Activated CD8-positive, alpha-beta memory T cell treated with anti-CD3 and anti-CD28 coated beads for 1 hour (primary cell): ENCODE data around the gene ADD2.

Experiments used
- DNase-seq, 2 donors: peaks; one replicate each; pipeline ENCODE4 v3.0.0-alpha.2; 2020; ENCODE audit warnings: low read depth in 1 of 2; ENCODE audit errors: extremely low read depth in 1 of 2

Gene ADD2

GRCh38 chr2:70705160-70705850, 62.7 kb downstream of the ADD2 start:
- DNase-seq: no peak

DNA sequence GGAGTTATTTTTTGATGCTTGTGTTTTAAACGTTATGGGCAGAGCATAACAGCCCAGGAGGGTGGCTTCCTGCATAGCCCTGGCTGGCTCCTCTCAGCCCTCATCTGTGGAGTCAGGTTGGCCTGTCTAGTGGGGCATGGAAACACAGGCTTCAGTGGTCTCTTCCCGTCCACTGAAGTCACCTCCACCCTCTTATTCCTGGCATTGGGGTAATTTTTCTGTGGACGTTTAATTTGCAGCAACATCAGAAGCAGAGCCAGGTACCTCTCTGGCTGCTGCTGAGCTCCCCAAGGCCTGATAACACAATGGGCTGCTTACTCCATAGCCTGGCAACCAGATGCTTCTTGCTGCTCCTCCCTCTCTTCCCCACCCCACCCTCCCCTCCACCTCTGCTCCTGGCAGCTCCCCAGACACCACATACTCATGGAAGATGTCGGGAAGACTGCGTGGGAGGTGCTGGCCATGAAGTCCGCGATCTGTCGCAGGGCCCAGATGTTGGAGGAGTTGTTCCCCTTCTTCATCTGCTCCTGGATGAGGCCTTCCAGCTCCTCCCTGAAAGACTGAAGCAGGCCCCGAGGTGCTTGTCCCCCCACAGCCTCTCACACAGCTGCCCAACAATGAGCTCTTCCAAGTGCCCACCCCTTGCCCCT, 64.0 kb downstream of the ADD2 start:
- no peak for DNase-seq

- DNase-seq: no peak
These were observed 65.1 kb downstream of the ADD2 start for GRCh38 chr2:70702711-70703395.

- DNase-seq: no peak
These were observed 69.2 kb downstream of the ADD2 start for GRCh38 chr2:70698847-70699246.

DNA sequence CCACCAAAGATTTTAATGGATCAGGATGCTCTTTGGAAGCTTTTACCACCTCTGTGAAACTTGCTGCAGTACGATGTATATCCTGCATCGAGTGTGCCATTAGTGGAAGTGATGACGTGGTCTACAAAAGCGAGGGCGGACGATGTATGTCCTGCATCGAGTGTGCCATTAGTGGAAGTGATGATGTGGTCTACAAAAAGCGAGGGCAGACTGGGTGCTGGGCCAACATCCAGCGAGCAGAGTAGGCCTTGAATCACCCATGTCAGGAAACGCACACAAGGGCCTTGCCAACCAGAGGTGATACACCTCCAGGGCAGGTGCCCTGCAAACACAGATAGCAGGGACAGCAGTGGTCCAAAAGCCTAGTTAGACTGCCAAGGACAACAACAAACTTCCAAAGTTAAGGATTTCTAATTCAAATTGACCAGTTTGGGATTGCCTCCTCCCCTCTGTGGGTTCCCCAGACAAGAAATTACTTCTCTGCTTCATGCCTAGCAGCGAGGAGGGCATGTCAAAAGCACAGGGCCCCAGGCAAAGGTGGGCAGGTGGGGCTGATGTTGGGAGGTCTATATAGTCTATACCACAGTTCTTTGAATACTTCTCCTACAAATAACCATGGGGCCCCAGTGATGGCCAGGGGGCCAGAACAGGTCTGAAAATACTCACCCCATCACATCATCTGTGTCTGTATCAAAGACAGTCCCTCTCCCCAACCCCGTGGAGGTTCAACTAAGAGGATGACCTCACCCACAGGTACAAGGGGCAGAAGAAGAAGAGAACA, 70.2 kb downstream of the ADD2 start:
- DNase-seq: no peak

- DNase-seq: no peak
These were observed 71.9 kb downstream of the ADD2 start for GRCh38 chr2:70696142-70696541.

DNA sequence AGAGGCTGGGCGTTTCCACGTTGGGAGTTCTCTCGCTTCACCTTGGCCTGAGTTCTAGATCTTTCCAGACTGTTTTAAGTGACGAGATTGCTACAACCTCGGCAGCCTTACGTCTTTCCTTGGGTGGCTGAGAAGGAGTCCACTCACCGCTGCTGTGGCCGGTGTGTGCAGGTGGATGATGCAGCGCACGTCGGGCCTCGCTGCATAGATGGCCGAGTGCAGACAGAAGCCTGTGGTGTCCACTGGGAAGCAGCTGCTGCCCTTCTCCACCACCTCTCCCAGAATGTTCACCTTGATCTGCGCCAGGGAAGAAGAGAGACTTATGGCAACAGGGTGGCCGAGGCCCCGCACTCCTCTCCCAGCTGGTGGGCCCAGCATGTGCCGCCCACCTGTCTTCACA, 75.7 kb downstream of the ADD2 start:
- no peak for DNase-seq

DNA sequence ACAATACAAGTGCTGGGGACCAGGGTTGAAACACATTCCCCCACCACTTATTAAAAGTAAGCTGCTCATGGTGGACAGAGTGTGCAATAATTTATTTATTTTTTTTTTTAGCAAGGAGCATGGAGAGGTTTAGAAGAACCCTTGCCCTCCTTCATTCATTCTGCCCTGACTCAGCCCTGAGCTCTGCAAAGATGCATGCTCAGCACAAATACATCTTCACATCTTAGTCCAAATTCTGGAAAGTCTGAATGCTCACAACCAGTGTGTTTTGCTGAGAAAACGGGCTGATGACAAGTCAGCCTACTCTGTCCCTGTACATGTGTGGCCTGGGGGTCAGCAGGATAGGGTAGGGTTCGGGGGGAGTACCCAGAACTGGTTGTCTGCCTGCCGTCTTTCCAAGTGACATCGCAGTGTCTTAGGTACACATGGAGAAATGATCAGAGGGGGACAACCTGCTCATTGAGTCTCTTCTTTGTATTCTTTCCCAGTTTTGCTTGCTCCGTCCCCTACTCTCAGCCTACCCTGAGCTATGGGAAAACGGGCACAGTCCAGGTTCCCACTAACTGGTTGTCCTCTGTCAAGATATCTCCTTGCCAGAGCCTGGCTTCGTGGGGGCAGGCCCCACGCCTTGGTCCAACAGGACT, 76.4 kb downstream of the ADD2 start:
- no peak for DNase-seq

- DNase-seq: no peak
These were observed 77.2 kb downstream of the ADD2 start for GRCh38 chr2:70690846-70691245.

GRCh38 chr2:70688427-70688826, 79.6 kb downstream of the ADD2 start:
- DNase-seq: no peak

- DNase-seq: no peak
These were observed 80.6 kb downstream of the ADD2 start for GRCh38 chr2:70687461-70687795.

GRCh38 chr2:70686577-70687460, 81.2 kb downstream of the ADD2 start:
- DNase-seq: no peak

- DNase-seq: no peak
These were observed 82.2 kb downstream of the ADD2 start for GRCh38 chr2:70685771-70686171.

- no peak for DNase-seq
These were observed 83.0 kb downstream of the ADD2 start for GRCh38 chr2:70684846-70685622.

DNA sequence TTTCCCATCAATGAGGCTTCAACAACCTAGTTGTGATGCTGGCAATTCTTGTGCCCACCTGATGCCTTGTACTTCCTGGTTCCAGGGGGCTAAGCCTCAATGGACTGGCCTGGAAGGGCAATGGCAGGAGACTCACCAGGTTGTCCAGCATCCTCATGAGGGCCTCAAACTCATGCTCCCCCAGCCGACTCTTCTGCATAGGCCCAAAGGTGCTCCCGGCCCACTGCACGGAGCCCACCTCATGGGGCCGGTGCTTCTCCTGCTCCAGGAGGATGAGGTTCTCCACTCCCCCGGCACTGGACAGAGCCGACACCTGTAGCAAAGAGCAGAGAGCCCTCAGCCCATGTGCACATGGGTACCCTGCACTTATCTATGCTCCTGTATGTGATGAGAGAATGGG, 84.5 kb downstream of the ADD2 start:
- DNase-seq: no peak

GRCh38 chr2:70680735-70681134, 87.3 kb downstream of the ADD2 start:
- no peak for DNase-seq

- no peak for DNase-seq
These were observed 88.7 kb downstream of the ADD2 start for GRCh38 chr2:70679259-70679658.

GRCh38 chr2:70678576-70679143, 89.3 kb downstream of the ADD2 start:
- no peak for DNase-seq
